WTC11 (cell line): Measurements from ENCODE around the gene ANKFN1.

Source experiments
- CREB1 ChIP-seq: sonication (generic); formaldehyde crosslinking; IDR thresholded peaks from 2 replicates; pipeline ENCODE4 v1.8.0; 2023; ENCODE audit warnings: mild to moderate bottlenecking, missing genetic modification reagents
- JUN ChIP-seq: sonication (generic); formaldehyde crosslinking; IDR thresholded peaks from 2 replicates; pipeline ENCODE4 v1.8.0; 2023; ENCODE audit warnings: mild to moderate bottlenecking, missing genetic modification reagents
- NFATC4 ChIP-seq: fragments of 250-450 bp; sonication (Bioruptor Pico); IDR thresholded peaks from 2 replicates; pipeline ENCODE4 v1.9.0; 2021; ENCODE audit warnings: mild to moderate bottlenecking
- NFYB ChIP-seq: sonication (generic); formaldehyde crosslinking; conservative IDR thresholded peaks from 2 replicates; pipeline ENCODE4 v1.8.0; 2022; ENCODE audit warnings: low read depth, missing genetic modification reagents
- RELA ChIP-seq: sonication (generic); formaldehyde crosslinking; IDR thresholded peaks from 2 replicates; pipeline ENCODE4 v1.8.1; 2022; ENCODE audit warnings: missing genetic modification reagents, mild to moderate bottlenecking, borderline replicate concordance
- TCF7 ChIP-seq: sonication (generic); formaldehyde crosslinking; IDR thresholded peaks from 2 replicates; pipeline ENCODE4 v1.8.0; 2022; ENCODE audit warnings: mild to moderate bottlenecking, low read depth, missing genetic modification reagents, moderate library complexity
- TF ChIP-seq, protein P1 (sequence below): fragments of 200-600 bp; IDR thresholded peaks from 2 replicates; pipeline ENCODE4 v1.8.0; 2022; ENCODE audit warnings: antibody characterized with exemption
- TF ChIP-seq, protein P2 (sequence below): sonication (generic); formaldehyde crosslinking; IDR thresholded peaks from 2 replicates; pipeline ENCODE4 v1.8.1; 2022; ENCODE audit warnings: low read depth, mild to moderate bottlenecking, moderate library complexity, missing genetic modification reagents, borderline replicate concordance

DNA sequence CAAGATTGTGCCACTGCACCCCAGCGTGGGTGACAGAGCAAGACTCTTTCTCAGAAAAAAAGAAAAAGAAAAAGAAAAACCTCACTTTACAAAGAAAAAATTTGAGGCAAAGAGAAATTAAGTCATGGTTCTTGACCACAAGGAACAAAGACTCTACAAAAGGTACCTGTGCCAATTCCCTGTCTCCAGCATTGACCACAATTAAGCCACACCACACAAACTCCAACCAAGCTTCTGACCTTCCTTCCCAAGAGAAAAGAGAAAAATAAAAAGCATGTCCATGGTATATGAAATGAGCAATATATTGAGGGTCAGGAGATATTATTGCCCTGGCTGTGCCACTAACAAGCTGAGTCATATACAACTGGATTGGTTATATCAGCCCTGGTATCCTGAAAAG, 293.9 kb downstream of the ANKFN1 start:
- TF ChIP-seq TCF7 (no peak), RELA (CRISPR knock-in tag) (no peak), CREB1 (CRISPR knock-in tag) (no peak), NFATC4 (CRISPR knock-in tag) (no peak), JUN (CRISPR knock-in tag) (no peak), NFYB (CRISPR knock-in tag) (no peak)
- TF ChIP-seq, protein P1, sequence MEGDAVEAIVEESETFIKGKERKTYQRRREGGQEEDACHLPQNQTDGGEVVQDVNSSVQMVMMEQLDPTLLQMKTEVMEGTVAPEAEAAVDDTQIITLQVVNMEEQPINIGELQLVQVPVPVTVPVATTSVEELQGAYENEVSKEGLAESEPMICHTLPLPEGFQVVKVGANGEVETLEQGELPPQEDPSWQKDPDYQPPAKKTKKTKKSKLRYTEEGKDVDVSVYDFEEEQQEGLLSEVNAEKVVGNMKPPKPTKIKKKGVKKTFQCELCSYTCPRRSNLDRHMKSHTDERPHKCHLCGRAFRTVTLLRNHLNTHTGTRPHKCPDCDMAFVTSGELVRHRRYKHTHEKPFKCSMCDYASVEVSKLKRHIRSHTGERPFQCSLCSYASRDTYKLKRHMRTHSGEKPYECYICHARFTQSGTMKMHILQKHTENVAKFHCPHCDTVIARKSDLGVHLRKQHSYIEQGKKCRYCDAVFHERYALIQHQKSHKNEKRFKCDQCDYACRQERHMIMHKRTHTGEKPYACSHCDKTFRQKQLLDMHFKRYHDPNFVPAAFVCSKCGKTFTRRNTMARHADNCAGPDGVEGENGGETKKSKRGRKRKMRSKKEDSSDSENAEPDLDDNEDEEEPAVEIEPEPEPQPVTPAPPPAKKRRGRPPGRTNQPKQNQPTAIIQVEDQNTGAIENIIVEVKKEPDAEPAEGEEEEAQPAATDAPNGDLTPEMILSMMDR: no peak
- TF ChIP-seq, protein P2, sequence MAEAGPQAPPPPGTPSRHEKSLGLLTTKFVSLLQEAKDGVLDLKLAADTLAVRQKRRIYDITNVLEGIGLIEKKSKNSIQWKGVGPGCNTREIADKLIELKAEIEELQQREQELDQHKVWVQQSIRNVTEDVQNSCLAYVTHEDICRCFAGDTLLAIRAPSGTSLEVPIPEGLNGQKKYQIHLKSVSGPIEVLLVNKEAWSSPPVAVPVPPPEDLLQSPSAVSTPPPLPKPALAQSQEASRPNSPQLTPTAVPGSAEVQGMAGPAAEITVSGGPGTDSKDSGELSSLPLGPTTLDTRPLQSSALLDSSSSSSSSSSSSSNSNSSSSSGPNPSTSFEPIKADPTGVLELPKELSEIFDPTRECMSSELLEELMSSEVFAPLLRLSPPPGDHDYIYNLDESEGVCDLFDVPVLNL (CRISPR knock-in tag): no peak
